BLaER1 treated with 17β-estradiol and CSF1 and Interleukin-3, amounts not matched to agents 10 nM and 100 nM (cell line): ENCODE measurements around the gene ANKRD34A.

ENCODE experiments used
- H3K27ac ChIP-seq, 11 experiments: shearing (Covaris generic); formaldehyde crosslinking; 2 replicates each; pipeline ENCODE4 v1.8.1; 2022
- H3K27me3 ChIP-seq, 11 experiments: shearing (Covaris generic); formaldehyde crosslinking; 2 replicates each; pipeline ENCODE4 v1.8.1; 2022
- H3K36me3 ChIP-seq, 11 experiments: shearing (Covaris generic); formaldehyde crosslinking; 2 replicates each; pipeline ENCODE4 v1.8.1; 2022
- H3K4me1 ChIP-seq, 10 experiments: shearing (Covaris generic); formaldehyde crosslinking; 2 replicates each; pipeline ENCODE4 v1.8.1; 2022
- H3K4me2 ChIP-seq, 11 experiments: shearing (Covaris generic); formaldehyde crosslinking; 2 replicates each; pipeline ENCODE4 v1.8.1; 2022
- H3K4me3 ChIP-seq, 10 experiments: shearing (Covaris generic); formaldehyde crosslinking; 2 replicates each; pipeline ENCODE4 v1.8.1; 2022
- H3K9ac ChIP-seq, 11 experiments: shearing (Covaris generic); formaldehyde crosslinking; 2 replicates each; pipeline ENCODE4 v1.8.1; 2022
- H3K9me3 ChIP-seq, 11 experiments: shearing (Covaris generic); formaldehyde crosslinking; replicated peaks in 1 of 11; 2 replicates each; pipeline ENCODE4 v1.8.1; 2022
- H4K20me1 ChIP-seq, 11 experiments: shearing (Covaris generic); formaldehyde crosslinking; 2 replicates each; pipeline ENCODE4 v1.8.1; 2022
- Cebpa-rat ChIP-seq, 11 experiments: shearing (Covaris generic); IDR thresholded peaks; 2 replicates each; pipeline ENCODE4 v1.8.1; 2022

Gene ANKRD34A

DNA sequence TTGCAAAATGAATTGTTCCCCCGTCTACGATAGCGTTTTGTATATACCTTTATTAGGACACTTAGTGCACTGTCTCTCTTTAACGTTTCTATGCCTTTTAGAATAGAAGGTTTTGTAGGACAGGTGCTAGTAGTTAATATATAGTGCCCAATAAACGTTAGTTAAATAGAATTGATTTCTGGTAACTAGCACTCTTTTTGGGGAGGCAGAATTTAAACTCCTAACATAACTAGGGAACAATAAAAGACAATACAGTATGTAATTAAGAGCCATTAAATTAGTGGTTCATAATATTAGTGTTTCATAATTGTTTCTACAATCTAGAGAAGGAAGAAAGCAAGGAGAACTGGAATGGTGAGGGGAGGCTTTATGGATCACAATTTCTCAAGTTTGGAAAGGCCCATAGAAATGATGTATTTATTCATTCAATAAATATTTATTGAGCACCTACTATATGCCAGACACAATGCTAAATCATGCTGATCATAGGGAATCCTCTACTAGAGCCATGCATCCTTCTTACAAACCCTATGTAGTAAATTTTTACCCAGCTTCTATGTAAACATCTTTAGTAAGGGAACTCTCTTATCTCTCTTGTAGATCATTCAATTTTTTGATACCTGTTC, 857 bp upstream of the ANKRD34A start:
- peaks cover 6 to 33% (median 29%) of the 10 kb centered on the region in 11 experiments; a peak in 21 of 22 replicates for H3K27me3 ChIP-seq
- peak overlapping the region; percentile 68 to 86 (median 70) for H3K4me3 ChIP-seq
- peak overlapping the region; percentile 97 to 100 (median 100) for H3K4me2 ChIP-seq
- H3K4me1 ChIP-seq: peaks cover 37 to 47% (median 45%) of the 10 kb centered on the region in 10 experiments
- H3K9ac ChIP-seq: peak overlapping the region; percentile 72 to 89 (median 81)
- H3K9me3 ChIP-seq: peaks cover 9 to 19% (median 12%) of the 10 kb centered on the region in 11 experiments
- H3K27ac ChIP-seq: peak overlapping the region in 10 of 11 experiments; percentile 57 to 82 (median 69); a peak in 13 of 22 replicates
- TF ChIP-seq Cebpa-rat (IDR thresholded peaks at IDR 0.05): no peak
- peaks cover 0 to 13% (median 6%) of the 10 kb centered on the region in 11 experiments; a peak in 10 of 22 replicates for H3K36me3 ChIP-seq
- no peaks in the 10 kb centered on the region for H4K20me1 ChIP-seq

DNA sequence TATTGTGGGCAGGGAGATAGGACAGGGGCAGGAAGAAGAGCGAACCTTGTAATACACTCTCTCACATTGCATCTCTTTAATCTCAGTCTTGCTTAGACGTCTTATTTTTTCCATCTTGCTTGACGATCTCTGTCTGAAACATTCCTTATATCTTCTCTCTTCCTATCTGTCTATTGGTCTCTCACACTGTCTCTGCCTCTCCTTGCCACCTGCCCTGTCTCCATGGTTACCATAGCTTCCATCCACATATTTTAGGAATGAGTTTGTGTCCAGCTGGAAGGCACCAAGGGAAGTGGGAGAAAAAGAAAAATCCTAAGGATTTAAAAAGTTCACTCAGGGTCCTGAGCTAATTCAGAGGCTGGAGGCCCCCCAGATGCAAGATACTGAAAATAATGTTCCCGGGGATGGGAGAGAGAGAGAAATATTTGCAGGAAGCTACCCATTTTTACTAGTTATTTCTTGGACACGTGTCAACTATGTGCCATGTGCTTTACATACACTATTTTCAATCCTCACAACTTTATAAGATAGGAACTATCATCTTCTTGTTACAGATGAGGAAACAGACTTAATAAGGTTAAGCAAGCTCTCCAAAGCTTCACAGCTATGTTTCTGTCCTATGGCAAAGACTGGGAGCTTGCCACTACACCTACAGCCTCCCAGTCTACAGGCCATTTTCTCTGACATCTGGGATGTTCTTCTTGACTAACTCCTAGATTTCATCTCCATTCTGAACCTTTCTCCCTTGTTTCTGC, 933 bp downstream of the ANKRD34A start:
- H3K27me3 ChIP-seq: peaks cover 6 to 33% (median 29%) of the 10 kb centered on the region in 11 experiments; a peak in 21 of 22 replicates
- H3K4me2 ChIP-seq: peak overlapping the region; percentile 97 to 100 (median 100)
- TF ChIP-seq Cebpa-rat (IDR thresholded peaks at IDR 0.05): no peak
- H3K4me1 ChIP-seq: peaks cover 55 to 64% (median 63%) of the 10 kb centered on the region in 10 experiments
- peaks cover 9 to 19% (median 12%) of the 10 kb centered on the region in 11 experiments for H3K9me3 ChIP-seq
- peak overlapping the region; percentile 57 to 82 (median 69); a peak in 19 of 22 replicates for H3K27ac ChIP-seq
- H3K36me3 ChIP-seq: peaks cover 0 to 13% (median 6%) of the 10 kb centered on the region in 11 experiments; a peak in 10 of 22 replicates
- peak overlapping the region; percentile 68 to 86 (median 70) for H3K4me3 ChIP-seq
- H4K20me1 ChIP-seq: no peaks in the 10 kb centered on the region
- H3K9ac ChIP-seq: peak overlapping the region; percentile 72 to 89 (median 81)

DNA sequence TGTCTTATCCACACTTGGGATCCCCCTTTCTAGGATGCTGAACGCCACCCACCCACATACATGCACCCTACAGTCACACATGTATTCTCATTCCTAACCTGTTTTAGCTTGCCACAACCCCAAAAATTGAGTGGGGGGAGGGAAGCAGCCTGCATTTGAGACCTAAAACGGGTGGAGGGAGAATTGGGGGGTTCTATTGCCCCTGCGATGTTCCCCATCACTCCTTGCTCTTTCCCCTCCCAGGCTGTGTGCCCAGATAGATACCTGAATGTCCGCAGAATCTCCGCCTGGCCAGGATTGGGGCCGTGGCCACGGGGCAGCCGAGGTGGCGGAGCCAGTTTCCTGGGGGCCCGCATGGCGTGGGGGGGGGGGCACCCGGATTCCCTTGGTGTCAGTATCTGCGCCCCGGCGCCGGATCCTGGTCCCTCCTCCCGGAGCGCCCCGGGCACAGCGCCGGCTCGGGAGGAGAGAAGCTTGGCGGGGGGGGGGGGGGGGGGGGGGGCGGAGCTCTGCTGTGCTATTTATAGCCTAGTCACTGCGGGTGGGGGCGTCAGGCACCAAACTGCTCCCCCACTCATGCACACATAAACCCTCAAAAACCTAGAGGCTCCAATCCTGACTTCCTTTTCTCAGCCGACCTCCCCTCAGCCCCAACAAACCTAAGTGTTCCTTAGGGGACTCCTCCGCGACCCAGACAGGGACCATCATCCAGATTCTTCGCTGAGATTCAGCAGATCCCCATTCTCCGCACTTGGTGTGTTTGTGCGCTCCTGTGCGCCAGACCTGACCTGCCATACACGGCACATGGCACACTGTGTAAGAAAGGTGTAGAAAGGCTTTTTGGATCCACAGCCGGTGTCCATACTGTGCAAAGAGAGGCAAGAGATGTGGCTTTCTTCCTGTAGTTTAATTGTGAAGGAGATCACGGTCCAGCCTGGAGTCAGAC, 1.9 kb downstream of the ANKRD34A start:
- peak overlapping the region; percentile 71 to 84 (median 80); a peak in 21 of 22 replicates for H3K9ac ChIP-seq
- H3K36me3 ChIP-seq: peaks cover 0 to 6% (median 3%) of the 10 kb centered on the region in 11 experiments; a peak in 10 of 22 replicates
- H3K27me3 ChIP-seq: peaks cover 6 to 33% (median 29%) of the 10 kb centered on the region in 11 experiments; a peak in 21 of 22 replicates
- peaks cover 6 to 12% (median 7%) of the 10 kb centered on the region in 11 experiments for H3K9me3 ChIP-seq
- peak overlapping the region; percentile 97 to 100 (median 100) for H3K4me2 ChIP-seq
- H3K4me1 ChIP-seq: peaks cover 59 to 69% (median 67%) of the 10 kb centered on the region in 10 experiments
- H3K27ac ChIP-seq: no peak overlapping the region; a peak in 1 of 22 replicates
- H3K4me3 ChIP-seq: peak overlapping the region; percentile 67 to 84 (median 79)
- no peak for TF ChIP-seq Cebpa-rat (IDR thresholded peaks at IDR 0.05)
- no peaks in the 10 kb centered on the region for H4K20me1 ChIP-seq

DNA sequence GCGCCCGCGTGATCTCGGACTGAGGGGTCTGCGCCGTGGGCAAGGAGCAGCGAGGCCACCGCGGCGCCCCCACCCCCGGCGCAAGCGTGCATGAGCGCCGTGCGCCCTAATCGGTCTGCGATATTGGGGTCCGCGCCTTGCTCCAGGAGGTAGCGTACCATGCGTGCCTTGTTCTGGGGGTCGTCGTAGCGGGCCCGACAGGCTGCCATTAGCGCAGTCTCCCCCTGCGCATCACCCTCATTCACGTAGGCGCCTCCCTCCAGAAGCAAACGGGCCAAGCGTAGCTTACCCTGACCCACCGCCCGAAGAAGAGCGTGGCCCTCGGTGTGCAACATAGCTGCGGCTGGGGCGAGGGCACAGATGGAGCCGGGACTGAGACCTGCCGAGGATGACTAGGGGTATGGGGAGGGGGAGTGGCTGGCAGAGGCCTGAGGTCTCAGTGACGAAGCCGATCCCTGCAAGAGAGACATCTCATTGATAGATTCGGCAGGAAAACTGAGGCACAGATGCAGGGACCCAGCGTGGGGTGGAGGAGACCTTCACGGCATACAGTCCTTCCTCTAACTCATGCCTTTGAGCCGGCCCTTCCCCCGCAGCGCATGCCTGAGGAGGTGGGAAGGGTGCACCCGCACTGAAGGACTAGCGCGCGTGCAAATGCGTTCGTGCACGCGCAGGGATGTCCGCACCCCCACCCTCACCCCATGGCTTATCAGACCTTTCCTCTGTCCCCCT, 2.8 kb downstream of the ANKRD34A start:
- TF ChIP-seq Cebpa-rat (IDR thresholded peaks at IDR 0.05): no peak
- peak overlapping the region; percentile 67 to 84 (median 79) for H3K4me3 ChIP-seq
- peaks cover 0 to 5% (median 0%) of the 10 kb centered on the region in 11 experiments; a peak in 1 of 22 replicates for H3K9me3 ChIP-seq
- no peaks in the 10 kb centered on the region for H4K20me1 ChIP-seq
- H3K27ac ChIP-seq: peak overlapping the region in 9 of 11 experiments; percentile 58 to 77 (median 71); a peak in 18 of 22 replicates
- H3K27me3 ChIP-seq: peaks cover 6 to 33% (median 29%) of the 10 kb centered on the region in 11 experiments; a peak in 21 of 22 replicates
- no peaks in the 10 kb centered on the region for H3K36me3 ChIP-seq
- peaks cover 64 to 73% (median 72%) of the 10 kb centered on the region in 10 experiments for H3K4me1 ChIP-seq
- peak overlapping the region; percentile 97 to 100 (median 100) for H3K4me2 ChIP-seq
- H3K9ac ChIP-seq: peak overlapping the region; percentile 71 to 84 (median 80)

DNA sequence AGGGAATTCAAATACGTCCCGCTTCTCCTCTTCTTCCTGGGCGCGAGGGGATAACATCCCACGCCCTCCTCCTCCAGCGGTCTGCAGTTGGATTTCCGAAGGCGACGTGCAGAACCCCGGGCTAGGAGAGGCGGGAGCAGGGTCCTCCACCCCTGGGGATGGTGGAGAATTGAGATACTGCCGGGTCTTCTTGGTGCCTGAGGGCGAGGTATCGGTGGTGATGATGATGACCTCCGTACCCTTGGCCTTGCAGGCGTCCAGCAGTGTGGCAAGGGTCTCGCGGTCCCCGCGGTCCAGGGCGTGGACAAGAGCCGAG, 3.3 kb downstream of the ANKRD34A start:
- Histone ChIP-seq H3K4me3 (peak overlapping the region; percentile 67 to 84 (median 79)), H3K27me3 (peaks cover 6 to 33% (median 29%) of the 10 kb centered on the region in 11 experiments; a peak in 21 of 22 replicates), H3K4me1 (peaks cover 69 to 78% (median 76%) of the 10 kb centered on the region in 10 experiments)

DNA sequence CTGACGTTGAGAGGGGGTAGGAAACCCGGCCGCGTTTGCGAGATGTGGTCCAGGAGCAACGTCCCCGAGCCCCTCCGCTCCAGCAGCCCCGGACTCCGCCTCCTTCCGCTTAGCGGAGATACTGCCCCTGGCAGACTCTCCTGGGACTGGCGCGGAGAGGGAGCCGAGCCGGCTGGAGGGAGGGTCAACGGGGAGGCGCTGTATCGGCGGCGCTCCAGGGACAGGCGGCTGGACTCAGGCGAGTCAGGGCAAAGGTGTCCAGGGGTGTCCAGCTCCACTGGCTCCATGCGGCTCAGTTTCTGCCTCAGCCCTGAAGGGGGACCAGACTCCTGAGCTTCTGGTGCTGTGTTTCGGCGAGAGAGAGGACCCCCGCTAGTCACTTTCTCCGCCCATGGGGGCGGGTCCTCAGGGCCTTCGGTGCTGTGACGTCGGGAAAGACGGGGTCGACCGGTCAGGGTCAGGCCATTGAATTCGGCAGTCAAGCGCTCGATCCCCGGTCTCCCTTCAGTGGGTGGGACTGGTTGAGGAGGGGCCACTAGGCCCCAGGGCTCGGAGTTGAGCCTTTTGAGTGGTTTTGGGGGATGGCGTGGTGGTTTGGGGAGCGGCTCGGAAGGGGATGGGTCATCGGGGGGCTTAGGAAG, 3.8 kb downstream of the ANKRD34A start:
- H3K4me2 ChIP-seq: peak overlapping the region; percentile 97 to 100 (median 100)
- peaks cover 6 to 33% (median 29%) of the 10 kb centered on the region in 11 experiments; a peak in 21 of 22 replicates for H3K27me3 ChIP-seq
- peak overlapping the region; percentile 67 to 84 (median 79) for H3K4me3 ChIP-seq
- H3K4me1 ChIP-seq: peaks cover 73 to 83% (median 79%) of the 10 kb centered on the region in 10 experiments
- H4K20me1 ChIP-seq: no peaks in the 10 kb centered on the region; a peak in 1 of 22 replicates
- peak overlapping the region; percentile 53 to 77 (median 67); a peak in 21 of 22 replicates for H3K27ac ChIP-seq
- no peaks in the 10 kb centered on the region for H3K9me3 ChIP-seq
- no peak for TF ChIP-seq Cebpa-rat (IDR thresholded peaks at IDR 0.05)
- H3K9ac ChIP-seq: peak overlapping the region; percentile 71 to 84 (median 80)
- H3K36me3 ChIP-seq: no peaks in the 10 kb centered on the region

More for the DNA sequence above, 3.3 kb downstream of the ANKRD34A start:
- Histone ChIP-seq H3K27ac (peak overlapping the region; percentile 53 to 77 (median 67); a peak in 21 of 22 replicates), H3K36me3 (no peaks in the 10 kb centered on the region), H3K4me2 (peak overlapping the region; percentile 97 to 100 (median 100)), H3K9me3 (0 out of 22 replicates have a peak, but pooled peaks cover 0 to 1% (median 0%) of the 10 kb centered on the region in 11 experiments), H3K9ac (peak overlapping the region; percentile 71 to 84 (median 80)), H4K20me1 (no peaks in the 10 kb centered on the region)
- no peak for TF ChIP-seq Cebpa-rat (IDR thresholded peaks at IDR 0.05)

DNA sequence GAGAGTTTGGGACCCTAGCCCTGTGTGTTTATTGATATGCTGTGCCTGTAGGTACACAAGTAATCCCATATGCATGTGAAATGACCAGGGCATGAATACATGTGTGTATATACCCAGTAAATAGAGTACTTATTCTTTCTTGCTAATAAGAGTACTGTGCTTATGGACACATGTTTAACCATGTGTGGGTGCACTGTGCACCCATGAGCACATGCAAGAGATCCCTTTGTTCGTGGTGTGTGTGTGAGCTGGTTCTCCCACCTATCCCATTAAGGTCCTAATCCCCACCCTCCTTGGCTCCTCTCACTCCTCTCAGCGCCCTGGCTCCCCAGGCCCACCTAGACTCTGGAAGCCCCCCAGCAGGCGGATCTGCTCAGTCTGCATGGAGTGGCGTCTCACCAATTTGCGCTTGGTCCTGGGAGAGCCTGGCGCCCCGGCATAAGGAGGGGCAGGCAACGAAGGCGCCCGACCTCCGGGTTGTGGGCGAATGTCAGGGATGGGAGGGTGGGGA, 4.4 kb downstream of the ANKRD34A start:
- Histone ChIP-seq H3K9me3 (no peaks in the 10 kb centered on the region), H3K9ac (peak overlapping the region in 10 of 11 experiments; percentile 71 to 84 (median 81); a peak in 20 of 22 replicates), H3K27me3 (peaks cover 6 to 33% (median 29%) of the 10 kb centered on the region in 11 experiments; a peak in 21 of 22 replicates), H3K27ac (peak overlapping the region in 8 of 11 experiments; percentile 58 to 77 (median 72); a peak in 13 of 22 replicates), H3K4me1 (peaks cover 73 to 83% (median 80%) of the 10 kb centered on the region in 10 experiments), H3K36me3 (peaks cover 0 to 4% (median 0%) of the 10 kb centered on the region in 11 experiments; a peak in 1 of 22 replicates), H4K20me1 (no peaks in the 10 kb centered on the region; a peak in 2 of 22 replicates), H3K4me3 (peak overlapping the region; percentile 67 to 84 (median 79)), H3K4me2 (peak overlapping the region; percentile 97 to 100 (median 100))
- no peak for TF ChIP-seq Cebpa-rat (IDR thresholded peaks at IDR 0.05)
